ENCODE results near the gene PCED1A. TPM values are rescaled to one million over a fixed set of nuclear protein-coding genes. Genes with fewer than 3 reads are reported as not detected.

PCED1A gene
- total RNA-seq = 10 to 100 TPM; 12.5 to 13.4 TPM
- 10 to 100 TPM in 1 of 2 donors, 1 to 10 TPM in 1; 6.8 to 13.4 TPM for polyA plus RNA-seq

- peak; percentile 80 to 94 for TF ChIP-seq GABPA (IDR thresholded peaks at IDR 0.05 in 1 of 2, conservative IDR thresholded peaks at IDR 0.05 in 1 of 2)
- peak; percentile 98 for TF ChIP-seq YY1 (IDR thresholded peaks at IDR 0.05)
- no peak for TF ChIP-seq EGR1 (IDR thresholded peaks at IDR 0.05; ENCODE audit: low read depth in 2 of 2)
- 7% methylated on average over 98 of the region's 98 CpGs for WGBS
- Histone ChIP-seq H3K27ac (ENCODE audit: low read depth in 1 of 2, low read length in 2 of 2) (peak within 1 kb of the TSS; percentile 87 to 93), H3K4me1 (ENCODE audit: control insufficient read depth in 4 of 4, insufficient read depth in 4 of 4, low read length in 3 of 4) (peaks cover 9 to 16% (median 13%) of the 10 kb centered on the region in 4 donors), H3K27me3 (ENCODE audit: control insufficient read depth in 4 of 4, insufficient read depth in 4 of 4, low read length in 3 of 4) (no peaks in the 10 kb centered on the region), H3K9me3 (ENCODE audit: control insufficient read depth in 4 of 4, low read length in 3 of 4) (no peaks in the 10 kb centered on the region), H3K9ac (ENCODE audit: low read depth in 1 of 2, low read length in 2 of 2) (peak within 1 kb of the TSS; percentile 74 to 96), H3K36me3 (ENCODE audit: control insufficient read depth in 4 of 4, insufficient read depth in 3 of 4, low read depth in 1 of 4, low read length in 3 of 4) (peaks cover 0 to 9% (median 4%) of the 10 kb centered on the region in 4 donors), H3K4me3 (ENCODE audit: low read depth in 1 of 3, low read length in 3 of 3) (peak within 1 kb of the TSS; percentile 88 to 98 (median 90))
- peak; percentile 87 for DNase-seq (ENCODE audit: low spot score)
Observed at GRCh38 chr20:2840138-2840966, at the start of gene PCED1A, which contains the start of gene VPS16. PCED1A (minus strand) TSS chr20:2840655; CDS start chr20:2839912, 743 bp downstream. VPS16 (plus strand) TSS chr20:2840745; CDS start chr20:2840775, 30 bp downstream.

- TF ChIP-seq JUND (IDR thresholded peaks at IDR 0.05) (no peak), TAF1 (conservative IDR thresholded peaks at IDR 0.05) (no peak), FOXA1 (IDR thresholded peaks at IDR 0.05) (no peak), FOXA2 (IDR thresholded peaks at IDR 0.05) (no peak), RAD21 (IDR thresholded peaks at IDR 0.05) (no peak), HNF4A (conservative IDR thresholded peaks at IDR 0.05) (no peak), HNF4G (IDR thresholded peaks at IDR 0.05) (no peak), CTCF (IDR thresholded peaks at IDR 0.05; ENCODE audit: low read depth, low read length, missing input control) (no peak), ZBTB33 (IDR thresholded peaks at IDR 0.05) (no peak), SP1 (IDR thresholded peaks at IDR 0.05) (no peak), NR2F2 (IDR thresholded peaks at IDR 0.05) (no peak), ATF3 (IDR thresholded peaks at IDR 0.05) (no peak)
- Histone ChIP-seq H3K4me1 (ENCODE audit: control insufficient read depth in 4 of 4, insufficient read depth in 4 of 4, low read length in 3 of 4) (peaks cover 0 to 6% (median under 1%) of the 10 kb centered on the region in 4 donors), H3K36me3 (ENCODE audit: control insufficient read depth in 4 of 4, insufficient read depth in 3 of 4, low read depth in 1 of 4, low read length in 3 of 4) (no peaks in the 10 kb centered on the region), H3K27ac (ENCODE audit: low read depth in 1 of 2, low read length in 2 of 2) (no peak overlapping the region), H3K27me3 (ENCODE audit: control insufficient read depth in 4 of 4, insufficient read depth in 4 of 4, low read length in 3 of 4) (no peaks in the 10 kb centered on the region), H3K4me3 (ENCODE audit: low read depth in 1 of 3, low read length in 3 of 3) (no peak overlapping the region), H3K9ac (ENCODE audit: low read depth in 1 of 2, low read length in 2 of 2) (no peak overlapping the region), H3K9me3 (ENCODE audit: control insufficient read depth in 4 of 4, low read length in 3 of 4) (no peaks in the 10 kb centered on the region)
- DNase-seq (ENCODE audit: low spot score) = no peak
- WGBS = 96% methylated on average over 3 of the region's 3 CpGs
Observed at GRCh38 chr20:2889797-2890196, 49.3 kb upstream of the PCED1A start.

All from liver (tissue), 9 donors.